ENCODE measurements around the gene PLCB1.

GRCh38 chr20:8139899-8140298 is 7.8 kb downstream of the PLCB1 start:
- TF ChIP-seq EZH2 (IDR thresholded peaks at IDR 0.05; ENCODE audit: borderline replicate concordance, low read length) = no peak
- TF ChIP-seq, protein P1, sequence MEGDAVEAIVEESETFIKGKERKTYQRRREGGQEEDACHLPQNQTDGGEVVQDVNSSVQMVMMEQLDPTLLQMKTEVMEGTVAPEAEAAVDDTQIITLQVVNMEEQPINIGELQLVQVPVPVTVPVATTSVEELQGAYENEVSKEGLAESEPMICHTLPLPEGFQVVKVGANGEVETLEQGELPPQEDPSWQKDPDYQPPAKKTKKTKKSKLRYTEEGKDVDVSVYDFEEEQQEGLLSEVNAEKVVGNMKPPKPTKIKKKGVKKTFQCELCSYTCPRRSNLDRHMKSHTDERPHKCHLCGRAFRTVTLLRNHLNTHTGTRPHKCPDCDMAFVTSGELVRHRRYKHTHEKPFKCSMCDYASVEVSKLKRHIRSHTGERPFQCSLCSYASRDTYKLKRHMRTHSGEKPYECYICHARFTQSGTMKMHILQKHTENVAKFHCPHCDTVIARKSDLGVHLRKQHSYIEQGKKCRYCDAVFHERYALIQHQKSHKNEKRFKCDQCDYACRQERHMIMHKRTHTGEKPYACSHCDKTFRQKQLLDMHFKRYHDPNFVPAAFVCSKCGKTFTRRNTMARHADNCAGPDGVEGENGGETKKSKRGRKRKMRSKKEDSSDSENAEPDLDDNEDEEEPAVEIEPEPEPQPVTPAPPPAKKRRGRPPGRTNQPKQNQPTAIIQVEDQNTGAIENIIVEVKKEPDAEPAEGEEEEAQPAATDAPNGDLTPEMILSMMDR (IDR thresholded peaks at IDR 0.05; ENCODE audit: low read length) = no peak
